Tibial artery (tissue), 4 donors: ENCODE results near the gene TMOD1.

Source experiments
- DNase-seq, 2 donors: peaks; one replicate each; pipeline ENCODE4 v3.0.0-alpha.2; 2019
- H3K27ac ChIP-seq, 2 donors: fragments of 200-600 bp; sonication (generic) in 1 of 2; 1 replicate in 1 of 2; 2 replicates in 1 of 2; pipeline ENCODE4 v1.5.1; 2018 to 2019; ENCODE audit warnings: mild to moderate bottlenecking in 1 of 2
- H3K27me3 ChIP-seq, 2 donors: fragments of 200-600 bp; sonication (generic) in 1 of 2; one replicate each; pipeline versions ENCODE4 v1.5.1 to v1.6.0; 2016 to 2019
- H3K36me3 ChIP-seq, 3 donors: fragments of 200-600 bp; sonication (generic) in 2 of 3; one replicate each; pipeline ENCODE4 v1.5.1; 2016 to 2019; ENCODE audit warnings: mild to moderate bottlenecking in 2 of 3
- H3K4me1 ChIP-seq, 4 donors: fragments of 200-600 bp; sonication (generic) in 2 of 4; 1 replicate in 3 of 4; 2 replicates in 1 of 4; pipeline ENCODE4 v1.5.1; 2016 to 2019
- H3K4me3 ChIP-seq, 2 donors: fragments of 200-600 bp; sonication (generic) in 1 of 2; 1 replicate in 1 of 2; 2 replicates in 1 of 2; pipeline ENCODE4 v1.5.1; 2018 to 2019; ENCODE audit warnings: mild to moderate bottlenecking in 2 of 2
- H3K9me3 ChIP-seq, 3 donors: fragments of 200-600 bp; sonication (generic) in 1 of 3; one replicate each; pipeline ENCODE4 v1.5.1; 2016 to 2019
- CTCF ChIP-seq, 2 experiments: fragments of 200-600 bp in 1 of 2; fragments of 450-650 bp in 1 of 2; IDR thresholded peaks; one replicate each; pipeline ENCODE4 v1.5.1; 2017 to 2019; ENCODE audit warnings: antibody characterized with exemption in 2 of 2, mild to moderate bottlenecking in 1 of 2, moderate library complexity in 1 of 2
- intact Hi-C: fragments of 100-400 bp; cut with DNase I; formaldehyde crosslinking; loops from one replicate; pipeline ENCODE4 v1.15.0; 2023; ENCODE audit warnings: low total_unique reads

Gene TMOD1

GRCh38 chr9:97565262-97565661 lies 63.8 kb downstream of the TMOD1 start:
- H3K27me3 ChIP-seq: no peaks in the 10 kb centered on the region
- no peaks in the 10 kb centered on the region for H3K9me3 ChIP-seq
- intact Hi-C loops: no loop called here
- peaks cover 6 to 59% (median 32%) of the 10 kb centered on the region in 4 donors for H3K4me1 ChIP-seq
- no peak overlapping the region for H3K4me3 ChIP-seq
- no peak for TF ChIP-seq CTCF (IDR thresholded peaks at IDR 0.05)
- peak; percentile 14 to 61 for DNase-seq
- peaks cover 42 to 63% (median 51%) of the 10 kb centered on the region in 3 donors for H3K36me3 ChIP-seq
- peak overlapping the region; percentile 62 to 70 for H3K27ac ChIP-seq

DNA sequence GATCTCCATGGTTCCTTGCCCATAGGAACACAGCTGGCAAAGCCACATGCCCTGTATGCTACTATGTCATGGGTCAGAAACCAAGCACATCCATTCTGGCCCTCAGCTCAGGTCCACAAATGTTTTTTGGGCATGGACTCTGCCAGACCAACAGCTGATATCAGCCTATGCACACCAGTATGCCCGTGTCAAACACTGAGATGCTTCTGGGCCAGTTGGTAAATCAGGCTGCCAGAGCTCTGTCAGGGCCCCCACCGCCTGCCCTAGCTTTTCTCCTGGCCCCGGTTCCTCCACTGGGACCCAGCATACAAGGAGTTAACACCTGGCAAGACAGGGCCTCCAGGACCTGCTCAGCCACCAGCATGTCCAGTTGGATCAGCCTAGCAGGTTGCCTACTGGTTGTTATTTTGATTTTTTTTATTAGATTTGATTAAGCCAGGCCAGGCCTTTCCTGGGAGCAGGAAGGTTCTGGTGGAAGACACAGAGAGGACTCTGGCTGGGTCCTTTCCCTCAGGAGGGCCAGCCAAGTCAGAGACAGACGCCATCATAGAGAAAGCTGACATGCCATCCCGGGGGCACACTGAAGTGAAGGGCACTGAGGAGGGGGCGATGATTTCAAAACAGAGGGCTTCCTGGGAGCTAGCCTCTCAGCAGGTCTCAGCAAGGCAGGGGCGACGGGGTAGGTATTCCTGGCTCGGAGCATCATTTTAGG lies 65.9 kb downstream of the TMOD1 start:
- peaks cover 6 to 60% (median 26%) of the 10 kb centered on the region in 4 donors for H3K4me1 ChIP-seq

DNA sequence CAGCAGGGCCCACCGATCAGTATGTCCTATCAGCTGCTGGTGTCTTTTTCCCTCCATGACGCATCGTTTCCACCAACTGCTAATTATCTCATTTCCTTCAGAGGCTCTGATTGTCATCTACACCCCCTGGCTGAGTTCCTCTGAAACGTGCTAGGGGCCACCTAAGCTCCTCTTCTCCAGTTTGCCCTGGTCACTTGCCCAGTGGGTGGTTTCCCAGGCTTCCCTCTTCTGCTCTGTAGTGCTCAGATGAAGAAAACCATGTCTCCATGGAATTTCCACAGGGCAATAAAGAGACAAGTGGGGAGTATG lies 66.4 kb downstream of the TMOD1 start:
- no peaks in the 10 kb centered on the region for H3K9me3 ChIP-seq
- H3K27ac ChIP-seq: peak overlapping the region in 1 of 2 donors; percentile 13
- intact Hi-C loops: no loop called here
- H3K27me3 ChIP-seq: no peaks in the 10 kb centered on the region
- no peak for TF ChIP-seq CTCF (IDR thresholded peaks at IDR 0.05)
- H3K36me3 ChIP-seq: peaks cover 60 to 89% (median 67%) of the 10 kb centered on the region in 3 donors
- peak in 1 of 2 donors; percentile 9 for DNase-seq
- H3K4me1 ChIP-seq: peaks cover 6 to 60% (median 21%) of the 10 kb centered on the region in 4 donors
- H3K4me3 ChIP-seq: no peak overlapping the region

More for the DNA sequence above, 65.9 kb downstream of the TMOD1 start:
- peak; percentile 17 to 54 for DNase-seq
- intact Hi-C loops: no loop called here
- Histone ChIP-seq H3K27me3 (no peaks in the 10 kb centered on the region), H3K36me3 (peaks cover 59 to 84% (median 66%) of the 10 kb centered on the region in 3 donors), H3K4me3 (no peak overlapping the region), H3K9me3 (no peaks in the 10 kb centered on the region), H3K27ac (peak overlapping the region in 1 of 2 donors; percentile 13)
- no peak for TF ChIP-seq CTCF (IDR thresholded peaks at IDR 0.05)

DNA sequence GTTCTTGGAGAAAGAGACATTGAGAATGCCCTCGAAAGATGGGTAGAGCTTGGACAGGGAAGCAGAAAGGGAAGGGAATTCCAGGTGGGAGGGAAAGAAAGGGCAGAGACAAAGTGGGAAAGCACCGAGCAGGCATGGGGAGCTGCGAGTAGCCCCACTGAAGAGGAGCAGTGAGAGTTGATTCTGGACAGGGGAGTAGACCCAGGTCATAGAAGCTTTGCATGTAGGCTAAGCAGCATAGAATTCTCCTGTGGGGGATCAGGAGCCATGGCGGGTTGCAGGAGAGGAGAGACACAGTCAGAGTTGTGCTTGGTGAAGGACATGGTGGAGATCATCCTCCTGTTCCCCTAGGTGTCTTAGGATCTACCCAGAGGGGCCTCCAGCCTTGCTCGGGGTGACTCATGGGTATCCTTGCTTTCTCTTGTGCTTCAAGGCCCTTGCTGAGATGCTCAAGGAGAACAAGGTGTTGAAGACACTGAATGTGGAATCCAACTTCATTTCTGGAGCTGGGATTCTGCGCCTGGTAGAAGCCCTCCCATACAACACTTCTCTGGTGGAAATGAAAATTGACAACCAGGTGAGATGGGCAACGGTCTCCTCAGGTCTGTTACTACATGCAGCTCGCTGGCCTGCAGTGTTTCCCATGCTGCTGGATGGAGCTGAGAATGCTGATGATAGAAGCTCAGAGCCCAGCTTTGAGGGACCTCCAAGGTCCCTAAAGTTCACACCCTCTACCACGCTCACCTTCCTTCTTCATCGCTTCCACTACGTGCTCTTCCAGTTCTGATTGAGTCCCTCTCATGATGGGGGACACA lies 67.2 kb downstream of the TMOD1 start:
- peak in 1 of 2 donors; percentile 13 for DNase-seq
- no peak for TF ChIP-seq CTCF (IDR thresholded peaks at IDR 0.05)
- Histone ChIP-seq H3K27me3 (no peaks in the 10 kb centered on the region), H3K4me1 (peaks cover 2 to 55% (median 13%) of the 10 kb centered on the region in 4 donors), H3K27ac (no peak overlapping the region), H3K4me3 (no peak overlapping the region), H3K9me3 (no peaks in the 10 kb centered on the region), H3K36me3 (peaks cover 69 to 97% (median 71%) of the 10 kb centered on the region in 3 donors)
- intact Hi-C loops: no loop called here

DNA sequence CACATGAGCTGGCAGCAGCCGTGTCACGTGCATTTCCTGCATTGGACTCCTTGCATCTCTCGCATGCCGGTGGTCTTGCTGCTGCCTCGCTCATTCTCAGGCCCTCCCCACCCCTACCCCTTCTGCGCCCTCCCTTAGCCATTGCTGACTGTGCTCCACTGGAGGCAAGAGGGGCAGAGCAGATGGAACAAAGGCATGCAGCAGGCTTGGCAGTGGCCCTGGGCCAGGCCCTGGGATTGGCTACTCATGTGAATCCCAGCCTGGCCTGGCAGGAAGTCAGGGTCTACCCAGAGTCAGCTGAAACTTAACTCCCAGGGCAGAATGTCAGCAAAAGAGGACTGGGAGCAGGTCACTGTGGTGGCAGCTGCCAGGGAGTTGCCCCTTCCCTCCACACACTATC lies 69.4 kb downstream of the TMOD1 start:
- peaks cover 0 to 35% (median 0%) of the 10 kb centered on the region in 4 donors for H3K4me1 ChIP-seq
- no peak for DNase-seq
- H3K27ac ChIP-seq: peak overlapping the region in 1 of 2 donors; percentile 51
- no peak for TF ChIP-seq CTCF (IDR thresholded peaks at IDR 0.05)
- no peaks in the 10 kb centered on the region for H3K27me3 ChIP-seq
- H3K36me3 ChIP-seq: peaks cover 74 to 99% (median 88%) of the 10 kb centered on the region in 3 donors
- no peaks in the 10 kb centered on the region for H3K9me3 ChIP-seq
- no peak overlapping the region for H3K4me3 ChIP-seq
- intact Hi-C loops: no loop called here
